ENCODE measurements around the gene CLEC4F. TPM values are rescaled to one million over a fixed set of nuclear protein-coding genes. Genes with fewer than 3 reads are reported as not detected.

Gene CLEC4F
- total RNA-seq, 1 experiment from 2014 or later, result not detected

GRCh38 chr2:70772486-70773155 lies 47.8 kb downstream of the CLEC4F start:
- ChIA-PET CTCF (interaction anchor here (0.6 to 1.5 kb wide), 2 partner anchors 13 to 751 kb away, joined by 3 to 7 read pairs; no protein-coding TSS in a partner anchor), POLR2A (no interaction called here)
- Mint-ChIP-seq H3K27ac (no peak overlapping the region), H3K27me3 (ENCODE audit: low read depth) (peaks cover 32% of the 10 kb centered on the region), H3K4me3 (no peak overlapping the region), H3K9me3 (no peaks in the 10 kb centered on the region), H3K36me3 (no peaks in the 10 kb centered on the region), H3K4me1 (peaks cover 21% of the 10 kb centered on the region)
- DNase-seq (ENCODE audit: low spot score) (no peak), ATAC-seq (no peak)
- TF ChIP-seq CTCF (IDR thresholded peaks at IDR 0.05) (no peak), GRHL2 (CRISPR knock-in tag; IDR thresholded peaks at IDR 0.05; ENCODE audit: insufficient replicate concordance, severe bottlenecking) (no peak), CREM (CRISPR knock-in tag; IDR thresholded peaks at IDR 0.05) (no peak), PRDM15 (CRISPR knock-in tag; IDR thresholded peaks at IDR 0.05) (no peak), RELA (CRISPR knock-in tag; IDR thresholded peaks at IDR 0.05; ENCODE audit: borderline replicate concordance) (no peak), ZNF671 (CRISPR knock-in tag; IDR thresholded peaks at IDR 0.05) (no peak), ZNF263 (CRISPR knock-in tag; IDR thresholded peaks at IDR 0.05; ENCODE audit: low read depth) (no peak), NFYB (CRISPR knock-in tag; conservative IDR thresholded peaks at IDR 0.05; ENCODE audit: low read depth) (no peak), ZNF281 (CRISPR knock-in tag; IDR thresholded peaks at IDR 0.05) (no peak), ZNF121 (CRISPR knock-in tag; IDR thresholded peaks at IDR 0.05) (no peak), TEAD4 (CRISPR knock-in tag; IDR thresholded peaks at IDR 0.05) (no peak), ZBTB21 (CRISPR knock-in tag; IDR thresholded peaks at IDR 0.05; ENCODE audit: borderline replicate concordance) (no peak), PREB (CRISPR knock-in tag; IDR thresholded peaks at IDR 0.05; ENCODE audit: borderline replicate concordance) (no peak), JAZF1 (CRISPR knock-in tag; IDR thresholded peaks at IDR 0.05) (no peak), EMX1 (CRISPR knock-in tag; IDR thresholded peaks at IDR 0.05) (no peak), TEAD1 (CRISPR knock-in tag; IDR thresholded peaks at IDR 0.05) (no peak), ZNF317 (CRISPR knock-in tag; IDR thresholded peaks at IDR 0.05; ENCODE audit: borderline replicate concordance, low read depth) (no peak)

All from WTC11 (cell line).